Cortex of kidney (tissue), 1 donor: Measurements from ENCODE around the gene SERPINC1.
"Not testable (repeated sequence)": the region's sequence is repeated elsewhere in the genome, so short reads cannot be mapped to it uniquely, and the experiment has no call there.

Experiments
- DNase-seq: peaks from one replicate; lab custom pipeline; 2025; lab: John Stamatoyannopoulos, UW

Gene SERPINC1

GRCh38 chr1:173889885-173890284, 27.2 kb downstream of the SERPINC1 start:
- DNase-seq = no peak

- no peak for DNase-seq
Measured at GRCh38 chr1:173888749-173889148, 28.4 kb downstream of the SERPINC1 start.

- no peak for DNase-seq
Measured at GRCh38 chr1:173887627-173888026, 29.5 kb downstream of the SERPINC1 start.

DNA sequence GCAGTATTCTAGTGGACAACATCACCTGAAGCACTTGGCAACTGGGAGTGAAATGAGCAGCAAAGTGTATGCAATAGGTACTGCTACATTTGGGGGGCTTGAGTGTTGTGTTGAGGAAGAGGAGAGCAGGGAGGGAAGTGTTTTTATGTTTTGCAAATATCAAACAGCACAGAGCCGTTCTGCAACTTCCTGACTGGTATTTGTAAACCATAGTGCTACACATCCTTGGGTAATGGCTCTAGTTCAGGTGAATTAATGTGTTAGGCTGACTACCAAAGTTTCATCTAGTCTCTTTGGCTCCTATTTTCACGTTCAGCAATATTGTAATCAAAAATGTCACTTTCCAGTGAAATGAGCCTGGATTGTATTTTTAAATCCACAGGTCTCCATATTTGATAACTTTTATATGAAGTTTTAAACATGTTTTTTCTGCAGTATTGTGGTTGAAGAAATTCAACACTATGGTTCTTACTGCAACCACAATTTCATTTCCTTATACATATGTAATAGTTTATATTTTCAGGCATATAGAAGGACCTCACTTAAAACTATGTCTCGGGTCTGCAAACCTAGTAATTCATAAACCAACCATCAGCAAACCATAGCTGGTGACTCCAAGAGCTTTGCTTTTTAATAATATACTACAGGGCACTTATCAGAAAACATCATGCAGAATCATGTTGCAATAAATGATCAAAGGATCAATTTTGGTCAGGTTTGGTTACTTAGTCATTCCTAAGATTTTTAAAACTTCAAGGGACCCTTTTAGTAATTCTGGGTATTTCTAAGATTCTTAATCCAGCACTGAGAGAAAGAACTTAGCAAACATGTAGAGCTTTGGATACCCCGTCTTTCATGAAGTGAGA, 30.1 kb downstream of the SERPINC1 start:
- no peak for DNase-seq

- no peak for DNase-seq
Measured at GRCh38 chr1:173884701-173885100, 32.4 kb downstream of the SERPINC1 start.

- not testable (repeated sequence) for DNase-seq
Measured at GRCh38 chr1:173881117-173881516, 36.0 kb downstream of the SERPINC1 start.

- DNase-seq = no peak
Measured at GRCh38 chr1:173878251-173878650, 38.9 kb downstream of the SERPINC1 start.

GRCh38 chr1:173876732-173877131, 40.4 kb downstream of the SERPINC1 start:
- no peak for DNase-seq

- no peak for DNase-seq
Measured at GRCh38 chr1:173871500-173871899, 45.6 kb downstream of the SERPINC1 start.

GRCh38 chr1:173871091-173871490, 46.0 kb downstream of the SERPINC1 start:
- DNase-seq = no peak

DNA sequence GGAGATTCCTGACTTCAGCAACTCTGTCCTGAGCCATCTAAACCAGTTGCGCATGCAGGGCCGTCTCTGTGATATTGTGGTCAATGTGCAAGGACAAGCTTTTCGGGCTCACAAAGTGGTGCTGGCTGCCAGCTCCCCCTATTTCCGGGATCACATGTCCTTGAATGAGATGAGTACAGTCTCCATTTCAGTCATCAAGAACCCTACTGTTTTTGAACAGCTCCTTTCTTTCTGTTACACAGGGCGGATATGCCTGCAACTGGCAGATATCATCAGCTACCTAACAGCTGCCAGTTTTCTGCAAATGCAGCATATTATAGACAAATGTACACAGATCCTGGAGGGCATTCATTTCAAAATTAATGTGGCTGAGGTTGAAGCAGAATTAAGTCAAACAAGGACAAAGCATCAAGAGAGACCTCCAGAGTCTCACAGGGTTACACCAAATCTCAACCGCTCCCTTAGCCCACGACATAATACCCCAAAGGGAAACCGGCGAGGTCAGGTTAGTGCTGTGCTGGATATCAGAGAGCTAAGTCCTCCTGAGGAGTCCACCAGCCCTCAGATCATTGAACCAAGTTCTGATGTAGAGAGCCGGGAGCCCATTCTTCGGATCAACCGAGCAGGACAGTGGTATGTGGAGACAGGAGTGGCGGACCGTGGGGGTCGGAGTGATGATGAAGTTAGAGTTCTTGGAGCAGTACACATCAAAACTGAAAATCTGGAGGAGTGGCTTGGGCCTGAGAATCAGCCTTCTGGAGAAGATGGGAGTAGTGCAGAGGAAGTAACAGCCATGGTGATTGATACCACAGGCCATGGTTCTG, 46.7 kb downstream of the SERPINC1 start:
- DNase-seq = no peak

GRCh38 chr1:173869021-173869359, 48.1 kb downstream of the SERPINC1 start:
- DNase-seq = no peak

DNA sequence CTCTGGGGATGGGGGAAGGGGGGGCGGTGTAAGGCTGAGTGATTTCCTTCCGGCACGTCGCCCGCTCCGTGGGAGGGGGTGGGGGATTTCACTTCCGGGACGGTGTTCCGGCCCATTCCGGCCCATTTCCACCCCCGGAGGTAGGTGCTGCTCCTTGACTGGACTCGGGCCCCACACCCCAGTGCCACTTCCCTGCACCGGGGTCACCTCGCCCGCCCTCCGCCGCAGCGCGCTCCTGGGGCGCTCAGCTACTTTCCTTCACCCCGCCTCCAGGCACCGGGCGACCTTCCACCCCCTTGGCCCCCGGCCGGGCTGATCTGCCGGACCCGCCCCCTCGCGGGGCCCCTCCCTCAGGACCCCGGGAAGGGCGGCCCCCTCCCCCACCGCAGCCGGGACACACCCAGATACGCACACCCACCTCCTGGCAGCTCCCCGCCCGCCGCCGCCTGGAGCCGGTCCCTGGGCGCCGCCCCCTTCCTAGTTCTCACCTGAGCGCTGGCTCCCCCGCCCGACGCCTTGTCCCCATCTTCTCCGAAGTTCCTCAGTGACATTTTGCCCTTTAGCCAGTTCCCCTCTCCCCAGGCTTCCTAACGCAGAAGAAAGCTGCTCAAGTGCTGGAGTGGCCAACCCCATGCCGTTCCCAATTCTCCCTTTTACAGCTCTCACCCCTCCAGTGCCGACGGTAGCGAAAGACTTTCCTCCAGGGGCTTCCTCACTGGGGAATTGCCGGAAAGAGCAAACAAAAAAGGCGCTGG, 48.7 kb downstream of the SERPINC1 start, which contains the start of gene ZBTB37:
Gene ZBTB37 (plus strand): TSS at position 115 of the 755 bp plus-strand sequence. CDS start 1,846 bp downstream, outside the sequence.
- DNase-seq = peak; percentile 98

DNA sequence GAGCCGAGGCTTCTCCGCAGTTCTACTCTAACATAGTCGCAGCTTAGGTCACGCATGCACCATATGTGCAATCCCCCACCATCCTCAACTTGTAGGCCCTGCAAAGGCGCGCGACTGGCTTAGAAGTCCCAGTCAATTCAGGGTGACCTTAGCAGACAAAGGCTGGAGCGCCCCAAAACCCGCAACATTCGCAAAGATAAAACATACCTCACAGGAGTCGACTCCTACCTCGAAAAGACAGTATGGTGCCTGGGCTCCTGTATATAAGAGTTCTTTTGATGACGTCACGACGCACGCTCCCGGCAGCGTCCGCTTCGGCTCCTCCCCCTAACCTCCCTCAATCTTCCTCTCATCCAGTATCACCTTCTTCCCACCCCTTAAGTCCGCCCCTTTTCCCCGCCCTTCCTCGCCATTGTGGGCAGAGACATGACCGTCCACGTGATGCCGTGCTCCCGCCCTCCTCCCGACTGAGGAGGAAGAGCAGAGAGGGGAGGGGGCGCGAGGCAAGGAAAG, 49.3 kb downstream of the SERPINC1 start, which contains the start of gene GAS5:
Gene GAS5 (minus strand): TSS at position 237 of the 513 bp plus-strand sequence.
- DNase-seq = peak; percentile 98

DNA sequence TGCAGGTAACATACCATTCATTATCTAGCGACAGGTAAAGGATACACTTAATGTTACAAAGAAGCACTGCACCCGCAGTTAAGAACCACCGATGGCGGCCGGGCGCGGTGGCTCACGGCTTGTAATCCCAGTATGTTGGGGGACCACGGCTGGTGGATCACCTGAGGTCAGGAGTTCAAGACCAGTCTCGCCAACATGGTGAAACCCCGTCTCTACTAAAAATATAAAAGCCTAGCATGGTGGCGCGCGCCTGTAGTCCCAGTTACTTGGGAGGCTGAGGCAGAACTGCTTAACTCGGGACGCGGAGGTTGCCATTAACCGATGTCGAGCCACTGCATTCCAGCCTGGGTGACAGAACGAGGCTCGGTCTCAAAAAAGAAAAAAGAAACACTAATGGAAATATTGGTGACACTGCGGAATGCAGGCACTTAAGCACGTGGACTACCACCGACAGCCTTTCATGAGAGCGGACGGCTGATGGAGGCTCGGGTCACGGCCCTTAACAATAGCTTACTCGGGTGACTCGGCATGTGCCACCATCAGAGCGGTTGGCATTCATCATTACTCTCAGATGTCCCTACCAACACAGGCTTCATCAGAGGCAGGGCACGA, 49.9 kb downstream of the SERPINC1 start:
- no peak for DNase-seq

DNA sequence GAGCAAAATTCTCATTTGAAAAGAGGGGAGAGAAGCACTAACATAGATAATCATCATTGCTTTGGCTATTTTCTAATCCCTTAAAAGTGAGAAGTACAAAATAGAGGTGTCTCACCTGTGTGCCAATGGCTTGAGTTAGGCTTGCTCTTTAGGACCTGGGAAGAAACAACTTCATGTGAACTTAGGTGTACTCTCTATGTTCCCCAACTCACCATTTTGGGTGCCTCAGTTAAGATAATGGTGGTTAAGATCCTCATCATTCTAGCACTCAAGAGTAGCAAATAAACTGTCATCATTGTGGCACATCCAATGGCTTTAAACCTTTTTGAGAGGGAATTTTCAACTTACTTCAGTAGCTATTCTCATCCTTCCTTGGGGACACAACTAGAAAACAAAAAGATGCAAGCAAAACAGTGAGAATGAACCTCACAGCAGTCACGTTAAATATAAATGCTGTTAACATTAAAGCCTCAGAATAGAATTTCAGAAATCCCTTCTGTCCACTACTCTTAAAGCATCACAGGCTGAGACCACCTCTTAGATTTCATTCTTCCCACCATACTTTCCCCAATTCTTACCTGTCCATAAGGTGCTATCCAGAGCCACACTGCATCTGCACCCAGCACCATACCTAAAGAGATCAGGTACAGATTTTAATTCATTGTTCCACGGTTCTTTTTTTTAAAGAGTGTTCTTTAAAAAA, 50.6 kb downstream of the SERPINC1 start:
- DNase-seq = no peak

GRCh38 chr1:173865468-173866164, 51.5 kb downstream of the SERPINC1 start:
- DNase-seq = no peak

GRCh38 chr1:173864179-173864867, 52.8 kb downstream of the SERPINC1 start:
- DNase-seq = no peak
